Measurements from ENCODE around the gene ALDH1A3.

The ALDH1A3 gene

GRCh38 chr15:100858294-100858693 lies 21.3 kb upstream of the ALDH1A3 start:
- no peak for DNase-seq (ENCODE audit: extremely low read depth in 1 of 2, low read depth in 1 of 2)

- no peak for DNase-seq (ENCODE audit: extremely low read depth in 1 of 2, low read depth in 1 of 2)
These were observed 19.4 kb upstream of the ALDH1A3 start for GRCh38 chr15:100859970-100860828.

GRCh38 chr15:100860829-100861510 lies 18.7 kb upstream of the ALDH1A3 start:
- no peak for DNase-seq (ENCODE audit: extremely low read depth in 1 of 2, low read depth in 1 of 2)

- no peak for DNase-seq (ENCODE audit: extremely low read depth in 1 of 2, low read depth in 1 of 2)
These were observed 18.1 kb upstream of the ALDH1A3 start for GRCh38 chr15:100861511-100861991.

GRCh38 chr15:100862162-100862561 lies 17.5 kb upstream of the ALDH1A3 start:
- no peak for DNase-seq (ENCODE audit: extremely low read depth in 1 of 2, low read depth in 1 of 2)

- no peak for DNase-seq (ENCODE audit: extremely low read depth in 1 of 2, low read depth in 1 of 2)
These were observed 16.4 kb upstream of the ALDH1A3 start for GRCh38 chr15:100863075-100863795.

- DNase-seq (ENCODE audit: extremely low read depth in 1 of 2, low read depth in 1 of 2), result no peak
These were observed 15.8 kb upstream of the ALDH1A3 start for GRCh38 chr15:100863796-100864267.

- no peak for DNase-seq (ENCODE audit: extremely low read depth in 1 of 2, low read depth in 1 of 2)
These were observed 13.0 kb upstream of the ALDH1A3 start for GRCh38 chr15:100866386-100867330.

- DNase-seq (ENCODE audit: extremely low read depth in 1 of 2, low read depth in 1 of 2), result no peak
These were observed 12.2 kb upstream of the ALDH1A3 start for GRCh38 chr15:100867433-100867832.

- DNase-seq (ENCODE audit: extremely low read depth in 1 of 2, low read depth in 1 of 2), result no peak
These were observed 10.3 kb upstream of the ALDH1A3 start for GRCh38 chr15:100869151-100869999.

GRCh38 chr15:100873029-100873677 lies 6.5 kb upstream of the ALDH1A3 start:
- peak in 1 of 2 donors; percentile 8 for DNase-seq (ENCODE audit: extremely low read depth in 1 of 2, low read depth in 1 of 2)

- DNase-seq (ENCODE audit: extremely low read depth in 1 of 2, low read depth in 1 of 2), result no peak
These were observed 4.1 kb upstream of the ALDH1A3 start for GRCh38 chr15:100875495-100875894.

GRCh38 chr15:100875976-100876375 lies 3.7 kb upstream of the ALDH1A3 start:
- DNase-seq (ENCODE audit: extremely low read depth in 1 of 2, low read depth in 1 of 2), result no peak

- DNase-seq (ENCODE audit: extremely low read depth in 1 of 2, low read depth in 1 of 2), result no peak
These were observed 2.1 kb upstream of the ALDH1A3 start for GRCh38 chr15:100877551-100877950.

- no peak for DNase-seq (ENCODE audit: extremely low read depth in 1 of 2, low read depth in 1 of 2)
These were observed 1.5 kb upstream of the ALDH1A3 start for GRCh38 chr15:100878130-100878529.

- DNase-seq (ENCODE audit: extremely low read depth in 1 of 2, low read depth in 1 of 2), result no peak
These were observed 983 bp upstream of the ALDH1A3 start for GRCh38 chr15:100878648-100879047.

- DNase-seq (ENCODE audit: extremely low read depth in 1 of 2, low read depth in 1 of 2), result no peak
These were observed 569 bp upstream of the ALDH1A3 start for GRCh38 chr15:100879061-100879463.

- DNase-seq (ENCODE audit: extremely low read depth in 1 of 2, low read depth in 1 of 2), result no peak
These were observed 687 bp downstream of the ALDH1A3 start for GRCh38 chr15:100880139-100880896.

All from activated CD8-positive, alpha-beta memory T cell treated with anti-CD3 and anti-CD28 coated beads for 1 hour (primary cell).